CD4-positive, alpha-beta T cell (primary cell): ENCODE data around the gene LCNL1. TPM values are rescaled to one million over a fixed set of nuclear protein-coding genes. Genes with fewer than 3 reads are reported as not detected.

Experiments used
- ATAC-seq: fragments of 200-7000 bp; cut with Tn5 transposase; one replicate; pipeline ENCODE4 v1.10.0; 2022; ENCODE audit warnings: mild to moderate bottlenecking; ENCODE audit not compliant: poor library complexity
- CTCF ChIA-PET: fragments of 350-600 bp; sonication (Branson Sonifier 250); formaldehyde crosslinking; loops from one replicate; lab custom pipeline; 2021; ENCODE audit warnings: antibody characterized with exemption, inconsistent platforms; lab: Charles Lee
- POLR2A ChIA-PET: fragments of 350-600 bp; sonication (Branson Sonifier 250); formaldehyde crosslinking; loops from one replicate; lab custom pipeline; 2021; ENCODE audit warnings: antibody characterized with exemption, inconsistent platforms; lab: Charles Lee
- DNase-seq, 14 experiments: peaks; one replicate each; pipeline ENCODE4 v3.0.0-alpha.2; 2013 to 2020; ENCODE audit warnings: mixed read lengths in 2 of 14
- H3K27ac ChIP-seq, 2 donors: one replicate each; pipeline versions ENCODE4 v1.5.1 to v1.7.0; 2013; ENCODE audit warnings: low read length in 2 of 2, low read depth in 1 of 2, mild to moderate bottlenecking in 1 of 2
- H3K27me3 ChIP-seq, 2 experiments: 1 replicate in 1 of 2; 2 replicates in 1 of 2; pipeline versions ENCODE4 v1.6.1 to v1.7.0; 2013; ENCODE audit warnings: low read length in 2 of 2, control low read depth in 1 of 2, mild to moderate bottlenecking in 1 of 2, moderate library complexity in 1 of 2; ENCODE audit not compliant: insufficient read depth in 2 of 2, control insufficient read depth in 1 of 2
- H3K36me3 ChIP-seq: one replicate; pipeline ENCODE4 v1.6.1; 2013; ENCODE audit warnings: low read length, control low read depth; ENCODE audit not compliant: insufficient read depth
- H3K4me1 ChIP-seq: one replicate; pipeline ENCODE4 v1.6.1; 2013; ENCODE audit warnings: low read length, control low read depth; ENCODE audit not compliant: insufficient read depth
- H3K4me3 ChIP-seq: one replicate; pipeline ENCODE4 v1.5.1; 2013; ENCODE audit warnings: mild to moderate bottlenecking, low read length, moderate library complexity
- H3K9me3 ChIP-seq, 2 experiments: 1 replicate in 1 of 2; 2 replicates in 1 of 2; pipeline versions ENCODE4 v1.6.1 to v1.7.0; 2013; ENCODE audit warnings: low read length in 2 of 2, mild to moderate bottlenecking in 2 of 2, control low read depth in 1 of 2, moderate library complexity in 1 of 2; ENCODE audit not compliant: control insufficient read depth in 1 of 2, insufficient read depth in 1 of 2
- H3K27ac Mint-ChIP-seq: one replicate; pipeline ENCODE4 v1.8.0; 2020; ENCODE audit warnings: mixed read lengths
- H3K27me3 Mint-ChIP-seq: one replicate; pipeline ENCODE4 v1.8.0; 2021; ENCODE audit warnings: mixed read lengths
- H3K36me3 Mint-ChIP-seq: one replicate; pipeline ENCODE4 v1.8.0; 2021; ENCODE audit warnings: low read depth, mixed read lengths
- H3K4me1 Mint-ChIP-seq: one replicate; pipeline ENCODE4 v1.8.0; 2021; ENCODE audit warnings: low read depth, mixed read lengths
- H3K4me3 Mint-ChIP-seq: one replicate; pipeline ENCODE4 v1.8.0; 2020; ENCODE audit warnings: mild to moderate bottlenecking, mixed read lengths
- H3K9me3 Mint-ChIP-seq: one replicate; pipeline ENCODE4 v1.8.0; 2020; ENCODE audit warnings: mixed read lengths
- intact Hi-C, 2 experiments: fragments of 100-400 bp; cut with DNase I in 1 of 2; cut with micrococcal nuclease in 1 of 2; formaldehyde crosslinking; loops; one replicate each; pipeline versions ENCODE4 v1.15.1 to v1.9.0; 2023 to 2025; cut with DNase I, micrococcal nuclease
- total RNA-seq, 174 experiments: library from RNA in 2 of 174; stranded (reverse) in 2 of 174; gene quantifications; one replicate each; pipeline ENCODE4 v1.2.3 and lab custom pipeline; 2021 to 2026
- TF ChIP-seq, protein P1 (sequence below): fragments of 200-600 bp; IDR thresholded peaks from one replicate; pipeline ENCODE4 v1.8.0; 2022; ENCODE audit warnings: antibody characterized with exemption, mild to moderate bottlenecking

The LCNL1 gene
- total RNA-seq, 2 experiments from 2014 or later, result 0.93 to 1.0 TPM

- Mint-ChIP-seq H3K27me3 (no peaks in the 10 kb centered on the region), H3K36me3 (no peaks in the 10 kb centered on the region), H3K4me3 (no peak overlapping the region), H3K4me1 (peaks cover 13% of the 10 kb centered on the region), H3K9me3 (no peaks in the 10 kb centered on the region), H3K27ac (no peak overlapping the region)
- peaks cover 40% of the 10 kb centered on the region for H3K4me1 ChIP-seq
- CTCF ChIA-PET, result interaction anchor here (1.1 kb wide), 1 partner anchor 12 kb away, joined by 6 read pairs; no protein-coding TSS in a partner anchor
- no peaks in the 10 kb centered on the region for H3K9me3 ChIP-seq
- TF ChIP-seq, protein P1, sequence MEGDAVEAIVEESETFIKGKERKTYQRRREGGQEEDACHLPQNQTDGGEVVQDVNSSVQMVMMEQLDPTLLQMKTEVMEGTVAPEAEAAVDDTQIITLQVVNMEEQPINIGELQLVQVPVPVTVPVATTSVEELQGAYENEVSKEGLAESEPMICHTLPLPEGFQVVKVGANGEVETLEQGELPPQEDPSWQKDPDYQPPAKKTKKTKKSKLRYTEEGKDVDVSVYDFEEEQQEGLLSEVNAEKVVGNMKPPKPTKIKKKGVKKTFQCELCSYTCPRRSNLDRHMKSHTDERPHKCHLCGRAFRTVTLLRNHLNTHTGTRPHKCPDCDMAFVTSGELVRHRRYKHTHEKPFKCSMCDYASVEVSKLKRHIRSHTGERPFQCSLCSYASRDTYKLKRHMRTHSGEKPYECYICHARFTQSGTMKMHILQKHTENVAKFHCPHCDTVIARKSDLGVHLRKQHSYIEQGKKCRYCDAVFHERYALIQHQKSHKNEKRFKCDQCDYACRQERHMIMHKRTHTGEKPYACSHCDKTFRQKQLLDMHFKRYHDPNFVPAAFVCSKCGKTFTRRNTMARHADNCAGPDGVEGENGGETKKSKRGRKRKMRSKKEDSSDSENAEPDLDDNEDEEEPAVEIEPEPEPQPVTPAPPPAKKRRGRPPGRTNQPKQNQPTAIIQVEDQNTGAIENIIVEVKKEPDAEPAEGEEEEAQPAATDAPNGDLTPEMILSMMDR, result no peak
- H3K36me3 ChIP-seq, result peaks cover 12% of the 10 kb centered on the region
- POLR2A ChIA-PET, result interaction anchor here (1.0 to 1.5 kb wide), 2 partner anchors 13 to 30 kb away, joined by 3 to 6 read pairs; partner anchors contain the start of gene PAXX
- ATAC-seq (no peak), DNase-seq (no peak)
- intact Hi-C loops, result no loop called here
- H3K27me3 ChIP-seq, result no peaks in the 10 kb centered on the region
- no peak overlapping the region for H3K4me3 ChIP-seq
- no peak overlapping the region for H3K27ac ChIP-seq
These were observed 39.8 kb downstream of the LCNL1 start for GRCh38 chr9:137022662-137023008.

GRCh38 chr9:137023157-137023556, 40.4 kb downstream of the LCNL1 start:
- ATAC-seq, result no peak
- Mint-ChIP-seq H3K4me3 (no peak overlapping the region), H3K27ac (no peak overlapping the region), H3K4me1 (peaks cover 13% of the 10 kb centered on the region), H3K27me3 (no peaks in the 10 kb centered on the region), H3K36me3 (no peaks in the 10 kb centered on the region), H3K9me3 (no peaks in the 10 kb centered on the region)
- ChIA-PET POLR2A (interaction anchor here (1.0 to 1.5 kb wide), 2 partner anchors 12 to 31 kb away, joined by 3 to 6 read pairs; partner anchors contain the start of gene PAXX), CTCF (interaction anchor here (1.1 kb wide), 1 partner anchor 12 kb away, joined by 6 read pairs; no protein-coding TSS in a partner anchor)
- intact Hi-C loops, result no loop called here
- TF ChIP-seq, protein P1, result no peak
- H3K36me3 ChIP-seq, result peaks cover 8% of the 10 kb centered on the region
- H3K27me3 ChIP-seq, result no peaks in the 10 kb centered on the region
- DNase-seq, result no peak
- H3K4me1 ChIP-seq, result peaks cover 41% of the 10 kb centered on the region
- H3K4me3 ChIP-seq, result no peak overlapping the region
- no peak overlapping the region for H3K27ac ChIP-seq
- H3K9me3 ChIP-seq, result no peaks in the 10 kb centered on the region

GRCh38 chr9:137023583-137023991, 40.8 kb downstream of the LCNL1 start:
- Histone ChIP-seq H3K27ac (no peak overlapping the region), H3K36me3 (peaks cover 8% of the 10 kb centered on the region), H3K9me3 (no peaks in the 10 kb centered on the region), H3K4me1 (peaks cover 44% of the 10 kb centered on the region), H3K27me3 (no peaks in the 10 kb centered on the region), H3K4me3 (no peak overlapping the region)
- ChIA-PET POLR2A (interaction anchor here (1.5 kb wide), 1 partner anchor 31 kb away, joined by 6 read pairs; the partner anchor contains the start of gene PAXX), CTCF (interaction anchor here (1.1 kb wide), 1 partner anchor 11 kb away, joined by 6 read pairs; no protein-coding TSS in a partner anchor)
- TF ChIP-seq, protein P1, result no peak
- H3K27me3 Mint-ChIP-seq, result no peaks in the 10 kb centered on the region
- no peaks in the 10 kb centered on the region for H3K9me3 Mint-ChIP-seq
- intact Hi-C loops, result no loop called here
- no peak overlapping the region for H3K27ac Mint-ChIP-seq
- H3K36me3 Mint-ChIP-seq, result no peaks in the 10 kb centered on the region
- DNase-seq, result no peak
- H3K4me1 Mint-ChIP-seq, result peaks cover 13% of the 10 kb centered on the region
- no peak overlapping the region for H3K4me3 Mint-ChIP-seq
- no peak for ATAC-seq
